Fibroblast of lung (primary cell): Measurements from ENCODE around the gene TAGLN2. TPM values are rescaled to one million over a fixed set of nuclear protein-coding genes. Genes with fewer than 3 reads are reported as not detected.

ENCODE experiments used
- DNase-seq, 2 donors: peaks; one replicate each; pipeline versions ENCODE4 v3.0.0 to v3.0.0-alpha.2; 2010; ENCODE audit warnings: low read depth in 2 of 2
- H2AFZ ChIP-seq: 2 replicates; pipeline ENCODE4 v1.5.1; 2012; ENCODE audit warnings: low read length, control low read depth, inconsistent platforms
- H3K27ac ChIP-seq: 2 replicates; pipeline ENCODE4 v1.5.1; 2011; ENCODE audit warnings: low read length, control low read depth; ENCODE audit not compliant: insufficient read depth
- H3K27me3 ChIP-seq: 2 replicates; pipeline ENCODE4 v1.5.1; 2011; ENCODE audit warnings: mild to moderate bottlenecking, low read length; ENCODE audit not compliant: control insufficient read depth, insufficient read depth
- H3K36me3 ChIP-seq: 2 replicates; pipeline ENCODE4 v1.5.1; 2011; ENCODE audit warnings: low read length; ENCODE audit not compliant: control insufficient read depth, insufficient read depth
- H3K4me1 ChIP-seq: 2 replicates; pipeline ENCODE4 v1.5.1; 2011; ENCODE audit warnings: low read length; ENCODE audit not compliant: control insufficient read depth, insufficient read depth; ENCODE audit errors: extremely low read depth
- H3K4me2 ChIP-seq: 2 replicates; pipeline ENCODE4 v1.5.1; 2011; ENCODE audit warnings: low read length, control low read depth; ENCODE audit not compliant: insufficient read depth; ENCODE audit errors: extremely low read depth
- H3K4me3 ChIP-seq, 4 experiments: fragments of 200-600 bp in 1 of 4; sonication (generic) in 1 of 4; replicated peaks in 1 of 4; 2 replicates each; pipeline ENCODE4 v1.5.1; 2011 to 2016; ENCODE audit warnings: low read length in 4 of 4, low read depth in 3 of 4, mild to moderate bottlenecking in 3 of 4, control low read depth in 2 of 4, inconsistent platforms in 1 of 4, mixed read lengths in 1 of 4; ENCODE audit not compliant: insufficient read depth in 1 of 4; ENCODE audit errors: control extremely low read depth in 1 of 4
- H3K79me2 ChIP-seq: 2 replicates; pipeline ENCODE4 v1.5.1; 2012; ENCODE audit warnings: mild to moderate bottlenecking, low read length, inconsistent platforms; ENCODE audit not compliant: control insufficient read depth, insufficient read depth
- H3K9ac ChIP-seq: 2 replicates; pipeline ENCODE4 v1.5.1; 2011; ENCODE audit warnings: mild to moderate bottlenecking, low read length, control low read depth; ENCODE audit not compliant: insufficient read depth
- H3K9me3 ChIP-seq: 2 replicates; pipeline ENCODE4 v1.5.1; 2012; ENCODE audit warnings: low read depth, low read length; ENCODE audit not compliant: control insufficient read depth, insufficient read depth
- H4K20me1 ChIP-seq: 2 replicates; pipeline ENCODE4 v1.5.1; 2011; ENCODE audit warnings: low read length; ENCODE audit not compliant: control insufficient read depth, insufficient read depth; ENCODE audit errors: extremely low read depth
- EZH2 ChIP-seq: IDR thresholded peaks from 2 replicates; pipeline ENCODE4 v1.5.1; 2012; ENCODE audit warnings: low read length, control low read depth, mild to moderate bottlenecking; ENCODE audit errors: missing control alignments
- polyA plus RNA-seq, 2 donors: library from polyadenylated mRNA; depleted of rRNA in 1 of 2; stranded (reverse) in 1 of 2; unstranded in 1 of 2; fragments of >200 nt; gene quantifications; 2 replicates each; pipeline ENCODE4 v1.2.1, GENCODE V29; 2011 to 2012; ENCODE audit warnings: missing spikeins in 1 of 2
- total RNA-seq: library from RNA; depleted of rRNA; stranded (reverse); fragments of >200 nt; gene quantifications from 2 replicates; pipeline ENCODE4 v1.2.1, GENCODE V29; 2014
- TF ChIP-seq, protein P1 (sequence below), 2 donors: IDR thresholded peaks in 1 of 2; conservative IDR thresholded peaks in 1 of 2; 1 replicate in 1 of 2; 2 replicates in 1 of 2; pipeline ENCODE4 v1.5.1; 2011 to 2012; ENCODE audit warnings: low read length in 2 of 2, control low read depth in 1 of 2, inconsistent platforms in 1 of 2, low read depth in 1 of 2, mild to moderate bottlenecking in 1 of 2

TAGLN2 gene
- total and polyA plus RNA-seq, 2 donors (not counting 1 experiment from before 2014, with no cell fraction given): 300 to 718 TPM

DNA sequence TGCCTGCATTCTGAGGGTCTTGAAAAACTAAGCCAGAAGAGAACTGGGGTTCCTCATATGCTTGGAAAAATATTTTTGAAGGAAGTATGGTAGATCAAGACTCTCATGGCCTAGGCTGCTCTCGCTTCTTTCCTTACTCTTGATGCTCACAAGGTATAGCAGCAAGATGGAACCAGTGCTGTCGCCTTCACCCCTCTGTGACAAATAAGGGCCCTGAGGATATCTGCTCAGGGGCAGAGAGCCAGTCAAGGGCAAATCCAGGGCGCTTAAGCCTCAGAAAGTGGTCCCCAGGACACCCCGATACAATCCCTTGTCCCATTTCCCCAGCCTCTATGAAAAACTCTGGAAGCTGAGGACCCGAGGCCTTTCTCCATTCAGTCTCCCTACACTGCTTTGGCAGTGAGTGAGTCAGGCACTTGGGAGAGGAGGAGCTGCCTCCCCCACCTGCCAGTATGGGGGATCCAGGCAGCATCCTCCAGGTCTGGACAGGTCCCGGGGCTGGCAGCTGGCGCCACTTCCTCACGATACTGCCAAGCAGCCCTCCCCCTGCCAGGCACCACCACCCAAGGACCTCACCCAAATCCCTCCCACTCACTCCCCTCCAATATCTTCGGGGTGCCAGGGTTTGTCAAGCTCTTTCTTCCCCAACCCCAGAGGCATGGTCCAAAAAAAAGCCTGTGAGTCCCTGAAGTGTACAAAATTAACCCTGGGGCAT is 18.8 kb upstream of the TAGLN2 start:
- Histone ChIP-seq H3K36me3 (no peaks in the 10 kb centered on the region), H3K4me1 (no peaks in the 10 kb centered on the region), H3K27me3 (peaks cover 36% of the 10 kb centered on the region), H2AFZ (no peak overlapping the region), H3K79me2 (no peaks in the 10 kb centered on the region), H3K4me2 (no peak overlapping the region), H3K27ac (no peak overlapping the region), H3K9ac (no peak overlapping the region), H4K20me1 (no peaks in the 10 kb centered on the region), H3K4me3 (no peak overlapping the region), H3K9me3 (no peaks in the 10 kb centered on the region)
- TF ChIP-seq EZH2: no peak
- no peak for DNase-seq

DNA sequence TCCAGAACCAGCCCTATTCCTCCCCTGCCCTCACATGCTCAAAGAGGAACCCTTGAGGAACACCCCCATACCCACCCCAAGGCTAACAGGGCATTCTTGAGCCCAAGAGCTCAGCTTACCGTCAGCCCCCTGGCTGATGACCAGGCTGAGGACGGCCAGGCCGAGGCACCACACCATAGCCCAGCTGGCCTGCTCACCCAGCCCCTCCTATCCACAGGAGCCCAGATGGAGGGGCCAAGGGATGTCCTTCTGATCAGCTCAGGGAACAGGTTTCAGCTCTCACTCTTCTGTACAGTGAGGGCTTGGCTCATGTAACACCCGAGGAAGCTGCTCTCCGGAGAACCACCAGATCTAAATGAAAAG is 18.0 kb upstream of the TAGLN2 start:
- H3K27me3 ChIP-seq: peaks cover 36% of the 10 kb centered on the region
- no peaks in the 10 kb centered on the region for H3K36me3 ChIP-seq

DNA sequence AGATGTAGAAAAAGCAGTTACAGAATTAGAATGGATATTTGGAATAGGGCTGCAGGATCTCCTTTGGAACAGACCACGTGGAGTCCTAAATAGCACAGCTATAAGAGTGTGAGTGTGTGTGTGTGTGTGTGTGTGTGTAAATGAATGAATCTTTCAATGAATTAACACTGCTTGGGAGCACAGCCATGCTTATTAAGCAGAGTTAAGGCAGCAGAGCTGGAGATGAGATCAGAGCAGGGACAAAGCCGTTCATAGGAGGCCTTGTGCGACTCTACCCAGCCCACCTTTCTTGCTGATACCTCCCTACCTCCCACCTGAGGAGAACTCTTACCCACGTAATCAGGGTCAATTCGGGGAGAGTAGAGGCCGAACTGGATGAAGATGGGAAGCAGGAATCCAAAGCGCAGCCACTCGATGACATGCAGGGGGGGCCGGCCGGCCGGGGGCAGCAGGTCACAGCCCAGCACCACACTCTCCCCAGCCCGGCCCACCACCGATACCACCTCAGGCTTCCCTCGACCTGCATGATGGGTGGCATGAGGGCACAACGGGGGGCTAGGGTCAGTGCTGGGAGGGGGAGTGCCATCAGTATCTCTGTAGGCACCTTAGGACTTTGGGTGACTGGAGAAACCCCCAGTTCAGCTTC is 17.4 kb upstream of the TAGLN2 start:
- Histone ChIP-seq H3K4me1 (no peaks in the 10 kb centered on the region), H3K4me3 (no peak overlapping the region), H3K36me3 (no peaks in the 10 kb centered on the region), H3K27ac (no peak overlapping the region), H3K79me2 (no peaks in the 10 kb centered on the region), H3K4me2 (no peak overlapping the region), H4K20me1 (no peaks in the 10 kb centered on the region), H3K9ac (no peak overlapping the region), H3K9me3 (no peaks in the 10 kb centered on the region), H2AFZ (no peak overlapping the region), H3K27me3 (peaks cover 36% of the 10 kb centered on the region)
- TF ChIP-seq EZH2: no peak
- TF ChIP-seq, protein P1, sequence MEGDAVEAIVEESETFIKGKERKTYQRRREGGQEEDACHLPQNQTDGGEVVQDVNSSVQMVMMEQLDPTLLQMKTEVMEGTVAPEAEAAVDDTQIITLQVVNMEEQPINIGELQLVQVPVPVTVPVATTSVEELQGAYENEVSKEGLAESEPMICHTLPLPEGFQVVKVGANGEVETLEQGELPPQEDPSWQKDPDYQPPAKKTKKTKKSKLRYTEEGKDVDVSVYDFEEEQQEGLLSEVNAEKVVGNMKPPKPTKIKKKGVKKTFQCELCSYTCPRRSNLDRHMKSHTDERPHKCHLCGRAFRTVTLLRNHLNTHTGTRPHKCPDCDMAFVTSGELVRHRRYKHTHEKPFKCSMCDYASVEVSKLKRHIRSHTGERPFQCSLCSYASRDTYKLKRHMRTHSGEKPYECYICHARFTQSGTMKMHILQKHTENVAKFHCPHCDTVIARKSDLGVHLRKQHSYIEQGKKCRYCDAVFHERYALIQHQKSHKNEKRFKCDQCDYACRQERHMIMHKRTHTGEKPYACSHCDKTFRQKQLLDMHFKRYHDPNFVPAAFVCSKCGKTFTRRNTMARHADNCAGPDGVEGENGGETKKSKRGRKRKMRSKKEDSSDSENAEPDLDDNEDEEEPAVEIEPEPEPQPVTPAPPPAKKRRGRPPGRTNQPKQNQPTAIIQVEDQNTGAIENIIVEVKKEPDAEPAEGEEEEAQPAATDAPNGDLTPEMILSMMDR (conservative IDR thresholded peaks at IDR 0.05 in 1 of 2, IDR thresholded peaks at IDR 0.05 in 1 of 2; ENCODE audit: low read depth in 1 of 2, low read length in 2 of 2): no peak
- DNase-seq: no peak

More for the DNA sequence above, 18.0 kb upstream of the TAGLN2 start:
- H2AFZ ChIP-seq: no peak overlapping the region
- no peaks in the 10 kb centered on the region for H3K4me1 ChIP-seq
- H3K27ac ChIP-seq: no peak overlapping the region
- no peak overlapping the region for H3K9ac ChIP-seq
- H3K4me2 ChIP-seq: no peak overlapping the region
- no peak for DNase-seq
- H3K79me2 ChIP-seq: no peaks in the 10 kb centered on the region
- no peaks in the 10 kb centered on the region for H4K20me1 ChIP-seq
- TF ChIP-seq EZH2: no peak
- TF ChIP-seq, protein P1 (conservative IDR thresholded peaks at IDR 0.05 in 1 of 2, IDR thresholded peaks at IDR 0.05 in 1 of 2; ENCODE audit: low read depth in 1 of 2, low read length in 2 of 2): no peak
- no peak overlapping the region for H3K4me3 ChIP-seq
- H3K9me3 ChIP-seq: no peaks in the 10 kb centered on the region
